Sigmoid colon (tissue), 7 donors: ENCODE measurements around the gene FIGN. TPM values are rescaled to one million over a fixed set of nuclear protein-coding genes. Genes with fewer than 3 reads are reported as not detected.

ENCODE experiments used
- DNase-seq: peaks from one replicate; pipeline ENCODE4 v3.0.0-alpha.2; 2019
- H3K27ac ChIP-seq, 4 donors: fragments of 200-600 bp; sonication (generic); one replicate each; pipeline ENCODE4 v1.5.1; 2016 to 2019; ENCODE audit warnings: mild to moderate bottlenecking in 1 of 4
- H3K27me3 ChIP-seq, 3 donors: fragments of 200-600 bp; sonication (generic); one replicate each; pipeline ENCODE4 v1.5.1; 2019; ENCODE audit warnings: mild to moderate bottlenecking in 1 of 3
- H3K36me3 ChIP-seq, 4 donors: fragments of 200-600 bp; sonication (generic); one replicate each; pipeline ENCODE4 v1.5.1; 2016 to 2019
- H3K4me1 ChIP-seq, 4 donors: fragments of 200-600 bp; sonication (generic); one replicate each; pipeline ENCODE4 v1.5.1; 2017 to 2019
- H3K4me3 ChIP-seq, 4 donors: fragments of 200-600 bp; sonication (generic); one replicate each; pipeline ENCODE4 v1.5.1; 2017 to 2019; ENCODE audit warnings: mild to moderate bottlenecking in 2 of 4, moderate library complexity in 1 of 4
- H3K9me3 ChIP-seq, 4 donors: fragments of 200-600 bp in 3 of 4; sonication (generic) in 3 of 4; one replicate each; pipeline versions ENCODE4 v1.5.1 to v1.6.1; 2013 to 2019
- CTCF ChIP-seq, 4 experiments: fragments of 450-650 bp in 3 of 4; fragments of 200-600 bp in 1 of 4; IDR thresholded peaks; one replicate each; pipeline ENCODE4 v1.5.1; 2016 to 2019; ENCODE audit warnings: antibody characterized with exemption in 4 of 4, mild to moderate bottlenecking in 3 of 4, moderate library complexity in 2 of 4
- EP300 ChIP-seq, 4 donors: sonication (generic); formaldehyde crosslinking; IDR thresholded peaks; one replicate each; pipeline ENCODE4 v1.6.1; 2017; ENCODE audit warnings: antibody characterized with exemption in 4 of 4
- POLR2A ChIP-seq, 2 donors: fragments of 450-650 bp; IDR thresholded peaks; one replicate each; pipeline ENCODE4 v1.6.1; 2016; ENCODE audit warnings: antibody characterized with exemption in 2 of 2, mild to moderate bottlenecking in 2 of 2, moderate library complexity in 2 of 2
- POLR2AphosphoS5 ChIP-seq, 4 donors: sonication (generic); formaldehyde crosslinking; IDR thresholded peaks; one replicate each; pipeline ENCODE4 v1.6.1; 2017; ENCODE audit warnings: antibody characterized with exemption in 4 of 4
- WGBS, 2 donors: extraction: QIAGEN DNeasy Blood & Tissue Kit; methylation state at CpG; one replicate each; pipeline ENCODE4 v1.1.7; 2013; 5-methylcytosine and 5-hydroxymethylcytosine counted together
- intact Hi-C: fragments of 100-400 bp; cut with DNase I; formaldehyde crosslinking; loops from one replicate; pipeline ENCODE4 v1.15.1; 2023
- polyA plus RNA-seq, 3 donors: library from polyadenylated mRNA; stranded (reverse); fragments of 200-250 nt; gene quantifications; one replicate each; pipeline ENCODE4 v1.2.3, GENCODE V29; 2013
- total RNA-seq, 4 donors: library from RNA; depleted of rRNA; stranded (reverse); fragments of >200 nt; gene quantifications; one replicate each; pipeline ENCODE4 v1.1.0, GENCODE V29; 2016
- donor health status: healthy with polysubstance abuse.
- donor health status: Bipolar disorder and iron deficiency.
- donor health status: healthy.

FIGN gene
- total and polyA plus RNA-seq, 7 donors: under 0.01 to 8.0 (median 3.7) TPM; not detected in 1

DNA sequence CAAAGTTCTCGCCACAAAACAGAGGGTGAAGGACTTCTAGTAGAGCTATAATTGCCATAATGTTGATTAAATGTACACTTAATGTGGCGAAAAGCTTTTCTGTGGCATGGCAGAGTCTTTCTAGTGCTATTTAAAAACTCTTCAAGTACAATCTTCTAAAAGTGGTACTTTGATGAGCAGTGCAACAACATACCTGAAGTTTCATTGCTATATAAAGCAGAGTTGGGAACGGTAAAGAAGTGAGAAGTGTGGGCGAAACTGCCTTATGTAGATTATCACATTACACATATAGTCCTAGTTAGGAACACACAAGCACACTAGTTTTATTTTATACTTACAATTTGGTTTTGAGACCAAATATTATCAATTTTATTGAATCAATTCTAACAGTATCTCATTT lies 49.5 kb downstream of the FIGN start:
- DNase-seq: no peak
- no peaks in the 10 kb centered on the region for H3K9me3 ChIP-seq
- H3K36me3 ChIP-seq: no peaks in the 10 kb centered on the region
- H3K27ac ChIP-seq: no peak overlapping the region
- H3K27me3 ChIP-seq: no peaks in the 10 kb centered on the region
- TF ChIP-seq CTCF (IDR thresholded peaks at IDR 0.05): no peak
- no peak for TF ChIP-seq POLR2A (IDR thresholded peaks at IDR 0.05)
- TF ChIP-seq POLR2AphosphoS5 (IDR thresholded peaks at IDR 0.05): no peak
- no peak for TF ChIP-seq EP300 (IDR thresholded peaks at IDR 0.05)
- H3K4me1 ChIP-seq: peaks cover 0 to 10% (median 6%) of the 10 kb centered on the region in 4 donors
- H3K4me3 ChIP-seq: no peak overlapping the region
- intact Hi-C loops: no loop called here
- WGBS, 2 donors: 68 to 73% methylated on average over 4 of the region's 4 CpGs

DNA sequence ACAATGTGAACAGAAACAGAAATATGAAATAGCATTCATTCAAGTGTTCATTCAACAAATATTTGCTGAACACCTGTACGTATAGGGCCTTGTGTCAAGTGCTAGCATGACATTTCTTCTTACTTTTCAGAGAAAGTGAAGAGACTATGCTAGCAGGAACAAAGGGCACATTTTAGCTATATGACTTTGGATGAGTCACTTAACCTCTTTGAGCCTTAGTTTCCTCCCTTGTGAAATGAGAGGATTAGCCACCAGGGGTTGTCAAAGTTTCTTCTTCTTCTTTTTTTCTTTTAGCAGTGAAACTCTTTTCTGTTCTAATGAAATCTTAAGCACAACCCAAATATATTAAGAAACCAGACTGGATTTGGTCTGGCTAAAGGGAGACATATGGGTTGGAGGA lies 53.1 kb downstream of the FIGN start:
- DNase-seq: no peak
- intact Hi-C loops: no loop called here
- no peaks in the 10 kb centered on the region for H3K36me3 ChIP-seq
- H3K9me3 ChIP-seq: no peaks in the 10 kb centered on the region
- WGBS, 2 donors: 56 to 83% methylated on average over 1 of the region's 1 CpG
- H3K27ac ChIP-seq: peak overlapping the region in 1 of 4 donors; percentile 13
- H3K4me1 ChIP-seq: no peaks in the 10 kb centered on the region
- no peaks in the 10 kb centered on the region for H3K27me3 ChIP-seq
- TF ChIP-seq CTCF (IDR thresholded peaks at IDR 0.05) (no peak), POLR2A (IDR thresholded peaks at IDR 0.05) (no peak), EP300 (IDR thresholded peaks at IDR 0.05) (no peak), POLR2AphosphoS5 (IDR thresholded peaks at IDR 0.05) (no peak)
- H3K4me3 ChIP-seq: no peak overlapping the region

- no peaks in the 10 kb centered on the region for H3K27me3 ChIP-seq
- TF ChIP-seq EP300 (IDR thresholded peaks at IDR 0.05) (no peak), POLR2A (IDR thresholded peaks at IDR 0.05) (no peak), CTCF (IDR thresholded peaks at IDR 0.05) (no peak), POLR2AphosphoS5 (IDR thresholded peaks at IDR 0.05) (peak in 1 of 4 donors; percentile 29)
- no peaks in the 10 kb centered on the region for H3K9me3 ChIP-seq
- H3K36me3 ChIP-seq: no peaks in the 10 kb centered on the region
- intact Hi-C loops: no loop called here
- no peak overlapping the region for H3K4me3 ChIP-seq
- H3K27ac ChIP-seq: peak overlapping the region in 1 of 4 donors; percentile 9
- no peaks in the 10 kb centered on the region for H3K4me1 ChIP-seq
- DNase-seq: peak; percentile 86
- 75 to 83% methylated on average over 5 of the region's 5 CpGs for WGBS, 2 donors
Measured at GRCh38 chr2:163681745-163682144, 54.1 kb downstream of the FIGN start.

- H3K36me3 ChIP-seq: no peaks in the 10 kb centered on the region
- H3K9me3 ChIP-seq: no peaks in the 10 kb centered on the region
- WGBS, 2 donors: 84 to 95% methylated on average over 2 of the region's 2 CpGs
- DNase-seq: no peak
- intact Hi-C loops: no loop called here
- H3K27ac ChIP-seq: no peak overlapping the region
- no peak overlapping the region for H3K4me3 ChIP-seq
- no peaks in the 10 kb centered on the region for H3K4me1 ChIP-seq
- H3K27me3 ChIP-seq: no peaks in the 10 kb centered on the region
- no peak for TF ChIP-seq CTCF (IDR thresholded peaks at IDR 0.05)
- no peak for TF ChIP-seq POLR2A (IDR thresholded peaks at IDR 0.05)
- TF ChIP-seq POLR2AphosphoS5 (IDR thresholded peaks at IDR 0.05): no peak
- TF ChIP-seq EP300 (IDR thresholded peaks at IDR 0.05): no peak
Measured at GRCh38 chr2:163675388-163675787, 60.4 kb downstream of the FIGN start.

- Histone ChIP-seq H3K27me3 (no peaks in the 10 kb centered on the region), H3K4me1 (no peaks in the 10 kb centered on the region), H3K9me3 (no peaks in the 10 kb centered on the region), H3K36me3 (no peaks in the 10 kb centered on the region), H3K27ac (no peak overlapping the region), H3K4me3 (no peak overlapping the region)
- no peak for TF ChIP-seq CTCF (IDR thresholded peaks at IDR 0.05)
- intact Hi-C loops: no loop called here
- WGBS, 2 donors: 74 to 81% methylated on average over 2 of the region's 2 CpGs
- DNase-seq: no peak
Measured at GRCh38 chr2:163673522-163673921, 62.3 kb downstream of the FIGN start.
